Activated CD4-positive, alpha-beta T cell treated with anti-CD3 and anti-CD28 coated beads, Interleukin-2, amount 10 ng/mL, durations not matched to agents 24 days and 14 days (primary cell): Measurements from ENCODE around the gene ZC3HAV1. TPM values are rescaled to one million over a fixed set of nuclear protein-coding genes. Genes with fewer than 3 reads are reported as not detected.
"Not testable (repeated sequence)": the region's sequence is repeated elsewhere in the genome, so short reads cannot be mapped to it uniquely, and the experiment has no call there.

ENCODE experiments used
- DNase-seq: peaks from one replicate; pipeline ENCODE4 v3.0.0; 2022
- H3K27ac Mint-ChIP-seq: one replicate; pipeline ENCODE4 v1.8.0; 2022; ENCODE audit warnings: mild to moderate bottlenecking, mixed read lengths
- H3K27me3 Mint-ChIP-seq: one replicate; pipeline ENCODE4 v1.8.0; 2022; ENCODE audit warnings: mixed read lengths
- H3K36me3 Mint-ChIP-seq: one replicate; pipeline ENCODE4 v1.8.0; 2022; ENCODE audit warnings: low read depth, mild to moderate bottlenecking, mixed read lengths
- H3K4me1 Mint-ChIP-seq: one replicate; pipeline ENCODE4 v1.8.0; 2021; ENCODE audit warnings: mixed read lengths
- H3K4me3 Mint-ChIP-seq: one replicate; pipeline ENCODE4 v1.8.0; 2022; ENCODE audit warnings: mild to moderate bottlenecking, moderate library complexity, mixed read lengths
- H3K9me3 Mint-ChIP-seq: one replicate; pipeline ENCODE4 v1.8.0; 2021; ENCODE audit warnings: mixed read lengths
- intact Hi-C: fragments of 100-400 bp; cut with micrococcal nuclease; formaldehyde crosslinking; loops from one replicate; pipeline ENCODE4 v1.15.1; 2023
- total RNA-seq: library from RNA; stranded (reverse); gene quantifications from 2 replicates; pipeline ENCODE4 v1.2.3, GENCODE V29; 2022

The ZC3HAV1 gene
- total RNA-seq, 1 donor from 2014 or later = 86.1 TPM

DNA sequence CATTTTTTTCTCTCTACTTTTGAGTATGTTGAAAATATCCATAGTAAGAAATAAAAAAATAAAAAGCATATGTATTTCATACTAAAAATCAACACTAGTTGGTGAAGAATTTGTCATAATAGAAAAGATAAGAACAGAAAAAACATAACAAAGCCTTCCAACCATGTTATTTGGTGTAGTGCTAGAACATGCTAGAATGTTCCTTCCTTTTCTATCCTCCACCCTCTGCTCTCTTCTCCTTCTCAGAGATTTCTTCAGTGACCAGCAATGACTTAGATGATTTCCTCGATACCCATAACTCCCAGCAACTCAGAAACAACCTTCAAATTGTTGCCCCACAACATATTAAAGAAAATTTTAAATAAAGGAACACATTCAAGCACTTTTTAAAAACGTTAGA is 2.6 kb downstream of the ZC3HAV1 start:
- Mint-ChIP-seq H3K4me3 (peak overlapping the region; percentile 97), H3K27ac (peak overlapping the region; percentile 92), H3K4me1 (peaks cover 29% of the 10 kb centered on the region), H3K36me3 (peaks cover 46% of the 10 kb centered on the region), H3K27me3 (no peaks in the 10 kb centered on the region), H3K9me3 (peaks cover 7% of the 10 kb centered on the region)
- peak; percentile 72 for DNase-seq
- intact Hi-C loops = no loop called here

- not testable (repeated sequence) for H3K27me3 Mint-ChIP-seq
Observed at GRCh38 chr7:139106227-139106626, 3.3 kb downstream of the ZC3HAV1 start.

GRCh38 chr7:139105484-139105883 is 4.0 kb downstream of the ZC3HAV1 start:
- no peaks in the 10 kb centered on the region for H3K27me3 Mint-ChIP-seq
- no peak for DNase-seq
- H3K9me3 Mint-ChIP-seq = no peaks in the 10 kb centered on the region
- H3K27ac Mint-ChIP-seq = peak overlapping the region; percentile 87
- H3K4me1 Mint-ChIP-seq = peaks cover 29% of the 10 kb centered on the region
- intact Hi-C loops = no loop called here
- peak overlapping the region; percentile 86 for H3K4me3 Mint-ChIP-seq
- H3K36me3 Mint-ChIP-seq = peaks cover 54% of the 10 kb centered on the region

More at GRCh38 chr7:139106227-139106626, 3.3 kb downstream of the ZC3HAV1 start:
- peaks cover 47% of the 10 kb centered on the region for H3K36me3 Mint-ChIP-seq
- peak; percentile 69 for DNase-seq
- intact Hi-C loops, H3K9me3 Mint-ChIP-seq: not testable (repeated sequence)
- H3K4me1 Mint-ChIP-seq = peaks cover 28% of the 10 kb centered on the region
- H3K27ac Mint-ChIP-seq = peak overlapping the region; percentile 94
- H3K4me3 Mint-ChIP-seq = peak overlapping the region; percentile 93

- intact Hi-C loops = loop anchor here (1.0 kb wide), 1 partner anchor 9 kb away; no protein-coding TSS in a partner anchor
- Mint-ChIP-seq H3K4me3 (peak overlapping the region; percentile 86), H3K4me1 (peaks cover 39% of the 10 kb centered on the region), H3K9me3 (no peaks in the 10 kb centered on the region), H3K27me3 (no peaks in the 10 kb centered on the region), H3K27ac (peak overlapping the region; percentile 87), H3K36me3 (peaks cover 61% of the 10 kb centered on the region)
- DNase-seq = peak; percentile 84
Observed at GRCh38 chr7:139104091-139104450, 5.4 kb downstream of the ZC3HAV1 start.

- Mint-ChIP-seq H3K4me3 (peak overlapping the region; percentile 86), H3K4me1 (peaks cover 43% of the 10 kb centered on the region), H3K36me3 (peaks cover 60% of the 10 kb centered on the region), H3K9me3 (no peaks in the 10 kb centered on the region), H3K27ac (peak overlapping the region; percentile 87), H3K27me3 (no peaks in the 10 kb centered on the region)
- intact Hi-C loops = no loop called here
- peak; percentile 59 for DNase-seq
Observed at GRCh38 chr7:139103057-139103815, 6.3 kb downstream of the ZC3HAV1 start.

DNA sequence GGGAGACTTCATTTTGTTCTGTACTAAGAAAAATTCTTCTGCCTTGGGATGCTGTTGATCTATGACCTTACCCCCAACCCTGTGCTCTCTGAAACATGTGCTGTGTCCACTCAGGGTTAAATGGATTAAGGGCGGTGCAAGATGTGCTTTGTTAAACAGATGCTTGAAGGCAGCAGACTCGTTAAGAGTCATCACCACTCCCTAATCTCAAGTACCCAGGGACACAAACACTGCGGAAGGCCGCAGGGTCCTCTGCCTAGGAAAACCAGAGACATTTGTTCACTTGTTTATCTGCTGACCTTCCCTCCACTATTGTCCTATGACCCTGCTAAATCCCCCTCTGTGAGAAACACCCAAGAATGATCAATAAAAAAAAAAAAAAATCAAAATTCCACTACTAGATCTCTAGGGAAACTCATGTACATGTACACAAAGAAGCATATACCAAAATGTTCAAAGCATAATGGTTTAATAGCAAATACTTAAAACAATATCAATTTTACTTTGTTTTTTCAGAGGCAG is 7.8 kb downstream of the ZC3HAV1 start:
- Mint-ChIP-seq H3K36me3 (peaks cover 55% of the 10 kb centered on the region), H3K27ac (peak overlapping the region; percentile 94), H3K4me3 (peak overlapping the region; percentile 93), H3K4me1 (peaks cover 51% of the 10 kb centered on the region)
- H3K9me3 Mint-ChIP-seq, DNase-seq, intact Hi-C loops, H3K27me3 Mint-ChIP-seq: not testable (repeated sequence)

GRCh38 chr7:139099172-139099947 is 10.2 kb downstream of the ZC3HAV1 start:
- Mint-ChIP-seq H3K36me3 (peaks cover 63% of the 10 kb centered on the region), H3K4me1 (peaks cover 64% of the 10 kb centered on the region), H3K9me3 (no peaks in the 10 kb centered on the region), H3K27ac (peak overlapping the region; percentile 89), H3K4me3 (peak overlapping the region; percentile 86), H3K27me3 (no peaks in the 10 kb centered on the region)
- DNase-seq = peak; percentile 61
- intact Hi-C loops = no loop called here

- Mint-ChIP-seq H3K4me1 (peaks cover 76% of the 10 kb centered on the region), H3K9me3 (no peaks in the 10 kb centered on the region), H3K36me3 (peaks cover 64% of the 10 kb centered on the region), H3K27ac (peak overlapping the region; percentile 88), H3K4me3 (peak overlapping the region; percentile 82), H3K27me3 (no peaks in the 10 kb centered on the region)
- intact Hi-C loops = loop anchor here (1.0 to 2.0 kb wide), 4 partner anchors 9 to 20 kb away; partner anchors contain the start of gene ZC3HAV1
- peak; percentile 96 for DNase-seq
Observed at GRCh38 chr7:139095194-139095659, 14.3 kb downstream of the ZC3HAV1 start.

DNA sequence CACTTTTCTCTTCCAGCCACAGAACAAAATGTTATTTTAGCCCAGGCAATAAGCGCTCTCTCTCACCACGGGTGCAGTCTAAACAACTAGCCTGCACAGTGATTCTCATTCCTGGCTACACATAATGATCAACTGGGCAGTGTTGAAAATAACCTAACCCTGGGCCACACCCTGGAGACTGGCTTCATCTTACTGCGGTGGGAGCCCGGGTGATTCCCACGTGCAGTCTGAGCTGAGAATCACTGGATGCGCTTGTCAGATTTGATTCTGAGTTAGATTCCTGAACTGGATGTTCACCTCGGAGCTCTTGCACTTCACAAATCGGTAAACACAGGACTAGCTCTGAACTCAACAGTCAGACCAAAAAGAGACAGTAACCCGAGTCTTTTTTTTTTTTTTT is 14.9 kb downstream of the ZC3HAV1 start:
- intact Hi-C loops = loop anchor here (2.0 to 5.0 kb wide), 2 partner anchors 14 to 57 kb away; partner anchors contain the start of genes ZC3HAV1 and ZC3HAV1L
- peak; percentile 80 for DNase-seq
- Mint-ChIP-seq H3K36me3 (peaks cover 62% of the 10 kb centered on the region), H3K9me3 (no peaks in the 10 kb centered on the region), H3K4me3 (peak overlapping the region; percentile 82), H3K27me3 (no peaks in the 10 kb centered on the region), H3K27ac (peak overlapping the region; percentile 88), H3K4me1 (peaks cover 74% of the 10 kb centered on the region)

- intact Hi-C loops = loop anchor here (2.0 to 5.0 kb wide), 2 partner anchors 15 to 57 kb away; partner anchors contain the start of genes ZC3HAV1 and ZC3HAV1L
- Mint-ChIP-seq H3K27me3 (no peaks in the 10 kb centered on the region), H3K4me3 (peak overlapping the region; percentile 82), H3K27ac (peak overlapping the region; percentile 88), H3K36me3 (peaks cover 62% of the 10 kb centered on the region), H3K9me3 (no peaks in the 10 kb centered on the region), H3K4me1 (peaks cover 74% of the 10 kb centered on the region)
- peak; percentile 68 for DNase-seq
Observed at GRCh38 chr7:139094030-139094429, 15.5 kb downstream of the ZC3HAV1 start.

- intact Hi-C loops = loop anchor here (5.0 kb wide), 1 partner anchor 56 kb away; the partner anchor contains the start of gene ZC3HAV1L
- Mint-ChIP-seq H3K36me3 (peaks cover 60% of the 10 kb centered on the region), H3K4me1 (peaks cover 70% of the 10 kb centered on the region), H3K27ac (peak overlapping the region; percentile 88), H3K4me3 (peak overlapping the region; percentile 82)
- DNase-seq = peak; percentile 78
- not testable (repeated sequence) for H3K9me3 Mint-ChIP-seq, H3K27me3 Mint-ChIP-seq
Observed at GRCh38 chr7:139093512-139093911, 16.0 kb downstream of the ZC3HAV1 start.

DNA sequence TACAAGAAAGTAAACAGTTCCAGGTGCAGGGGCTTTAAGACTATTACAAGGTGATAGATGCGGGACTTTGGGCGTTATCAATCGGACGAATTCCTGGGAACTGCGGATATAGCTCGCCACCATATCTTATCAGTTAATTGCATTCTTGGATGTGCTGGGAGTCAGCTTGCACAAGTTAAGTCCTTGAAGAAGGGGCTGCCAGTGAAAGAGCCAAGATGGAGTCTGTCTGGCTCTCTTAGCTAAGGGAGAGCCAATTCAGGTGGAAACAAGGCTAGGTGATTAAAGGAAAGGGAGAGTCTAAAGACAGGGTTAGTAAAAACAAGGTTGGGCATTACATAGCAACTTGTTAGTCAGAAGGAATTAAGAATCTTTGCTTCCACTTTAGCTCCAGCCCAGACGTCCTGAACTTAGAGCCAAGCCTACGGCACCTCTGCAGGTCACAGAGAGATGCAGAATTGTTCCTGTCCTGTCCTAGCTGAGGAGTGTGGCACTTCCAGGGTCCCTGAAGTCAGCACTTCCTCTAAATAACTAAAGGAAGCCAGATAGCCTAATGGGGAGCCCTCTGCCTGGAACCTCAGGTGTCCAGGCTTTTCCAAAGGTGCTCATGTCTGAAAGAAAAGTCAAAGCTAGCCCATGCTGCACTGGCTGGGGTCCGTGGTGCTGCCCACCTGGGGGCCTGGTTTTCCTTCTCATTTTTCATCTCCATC is 17.3 kb downstream of the ZC3HAV1 start:
- Mint-ChIP-seq H3K27ac (peak overlapping the region; percentile 88), H3K36me3 (peaks cover 67% of the 10 kb centered on the region), H3K4me3 (peak overlapping the region; percentile 82), H3K27me3 (no peaks in the 10 kb centered on the region), H3K9me3 (peaks cover 6% of the 10 kb centered on the region), H3K4me1 (peaks cover 71% of the 10 kb centered on the region)
- DNase-seq = no peak
- intact Hi-C loops = loop anchor here (5.0 kb wide), 1 partner anchor 55 kb away; the partner anchor contains the start of gene ZC3HAV1L

DNA sequence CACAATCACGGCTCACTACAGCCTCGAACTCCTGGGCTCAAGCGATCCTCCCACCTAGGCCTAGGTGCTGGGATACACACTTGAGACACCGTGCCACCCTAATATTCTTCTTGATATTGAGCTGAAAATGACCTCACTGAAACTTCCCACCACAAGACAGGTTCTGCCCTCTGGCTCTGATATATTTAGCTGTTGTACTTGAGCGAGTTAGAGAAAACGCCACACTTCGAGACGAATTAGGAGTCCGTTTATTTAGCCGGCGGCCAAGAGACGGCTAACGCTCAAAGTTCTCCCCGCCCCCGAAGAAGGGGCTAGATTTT is 17.9 kb downstream of the ZC3HAV1 start:
- intact Hi-C loops = loop anchor here (5.0 kb wide), 1 partner anchor 54 kb away; the partner anchor contains the start of gene ZC3HAV1L
- Mint-ChIP-seq H3K36me3 (peaks cover 69% of the 10 kb centered on the region), H3K4me3 (peak overlapping the region; percentile 82), H3K27me3 (no peaks in the 10 kb centered on the region), H3K4me1 (peaks cover 75% of the 10 kb centered on the region), H3K9me3 (peaks cover 12% of the 10 kb centered on the region), H3K27ac (peak overlapping the region; percentile 88)
- no peak for DNase-seq
